ENCODE data around the gene YPEL5. TPM values are rescaled to one million over a fixed set of nuclear protein-coding genes. Genes with fewer than 3 reads are reported as not detected.

YPEL5 gene
- total RNA-seq, 1 experiment from 2014 or later = 27.3 TPM

- Mint-ChIP-seq H3K9me3 (no peaks in the 10 kb centered on the region), H3K27ac (no peak overlapping the region), H3K4me1 (peaks cover 22% of the 10 kb centered on the region), H3K27me3 (ENCODE audit: low read depth) (no peaks in the 10 kb centered on the region), H3K4me3 (no peak overlapping the region), H3K36me3 (peaks cover 29% of the 10 kb centered on the region)
- POLR2A ChIA-PET = no interaction called here
- ATAC-seq (no peak), DNase-seq (ENCODE audit: low spot score) (no peak)
- TF ChIP-seq CBFB (CRISPR knock-in tag; IDR thresholded peaks at IDR 0.05; ENCODE audit: low read depth) (no peak), USF1 (CRISPR knock-in tag; IDR thresholded peaks at IDR 0.05) (no peak), ATF1 (CRISPR knock-in tag; IDR thresholded peaks at IDR 0.05) (no peak), RORB (CRISPR knock-in tag; IDR thresholded peaks at IDR 0.05) (no peak), ZNF512 (CRISPR knock-in tag; IDR thresholded peaks at IDR 0.05; ENCODE audit: borderline replicate concordance) (no peak), JUN (CRISPR knock-in tag; IDR thresholded peaks at IDR 0.05) (no peak), RELA (CRISPR knock-in tag; IDR thresholded peaks at IDR 0.05; ENCODE audit: borderline replicate concordance) (no peak), ERG (CRISPR knock-in tag; IDR thresholded peaks at IDR 0.05) (no peak), E2F1 (CRISPR knock-in tag; IDR thresholded peaks at IDR 0.05) (no peak), HMGXB4 (CRISPR knock-in tag; IDR thresholded peaks at IDR 0.05) (no peak), ZNF121 (CRISPR knock-in tag; IDR thresholded peaks at IDR 0.05) (no peak), ZSCAN18 (CRISPR knock-in tag; IDR thresholded peaks at IDR 0.05) (no peak), TEAD4 (CRISPR knock-in tag; IDR thresholded peaks at IDR 0.05) (no peak), NR1H2 (CRISPR knock-in tag; IDR thresholded peaks at IDR 0.05) (no peak), ZNF396 (CRISPR knock-in tag; IDR thresholded peaks at IDR 0.05; ENCODE audit: borderline replicate concordance) (no peak), E2F4 (CRISPR knock-in tag; IDR thresholded peaks at IDR 0.05; ENCODE audit: borderline replicate concordance, low read depth) (no peak)
- CTCF ChIA-PET = interaction anchor here (1.2 kb wide), 1 partner anchor 10 kb away, joined by 7 read pairs; no protein-coding TSS in a partner anchor
Measured at GRCh38 chr2:30155202-30155601, 8.4 kb downstream of the YPEL5 start.

All from WTC11 (cell line).